GM10266 (cell line): ENCODE measurements around the gene TBPL2.

Experiments
- DNase-seq: peaks from one replicate; pipeline ENCODE4 v3.0.0; 2012; ENCODE audit errors: extremely low spot score
- CTCF ChIP-seq: IDR thresholded peaks from 2 replicates; pipeline ENCODE4 v1.5.1; 2012; ENCODE audit warnings: mild to moderate bottlenecking, low read depth; ENCODE audit not compliant: control insufficient read depth, insufficient read depth; ENCODE audit errors: missing control alignments

The TBPL2 gene

GRCh38 chr14:55417955-55418354, 22.5 kb downstream of the TBPL2 start:
- no peak for TF ChIP-seq CTCF
- no peak for DNase-seq

GRCh38 chr14:55416866-55417265, 23.6 kb downstream of the TBPL2 start:
- DNase-seq = no peak
- peak; percentile 14 for TF ChIP-seq CTCF

GRCh38 chr14:55414551-55414950, 25.9 kb downstream of the TBPL2 start:
- TF ChIP-seq CTCF = no peak
- DNase-seq = no peak

- DNase-seq = no peak
- no peak for TF ChIP-seq CTCF
These were observed 27.7 kb downstream of the TBPL2 start for GRCh38 chr14:55412676-55413075.

GRCh38 chr14:55411426-55412389, 28.7 kb downstream of the TBPL2 start, which contains the start of gene ATG14:
Gene ATG14, minus strand, starts transcription at chr14:55411830. Its CDS starts 8 bp downstream, at chr14:55411822.
- DNase-seq = peak; percentile 90

GRCh38 chr14:55410876-55411275, 29.5 kb downstream of the TBPL2 start:
- no peak for DNase-seq
- TF ChIP-seq CTCF = no peak

More at GRCh38 chr14:55411426-55412389, 28.7 kb downstream of the TBPL2 start, which contains the start of gene ATG14:
- no peak for TF ChIP-seq CTCF
